C4-2B (cell line): Measurements from ENCODE around the gene SNTB2.

Experiments used
- ZFX ChIP-seq: fragments of 450-650 bp; IDR thresholded peaks from 2 replicates; pipeline ENCODE4 v1.6.1; 2017
- TF ChIP-seq, protein P1 (sequence below): fragments of 450-650 bp; conservative IDR thresholded peaks from 2 replicates; pipeline ENCODE4 v1.5.1; 2017; ENCODE audit warnings: mild to moderate bottlenecking

DNA sequence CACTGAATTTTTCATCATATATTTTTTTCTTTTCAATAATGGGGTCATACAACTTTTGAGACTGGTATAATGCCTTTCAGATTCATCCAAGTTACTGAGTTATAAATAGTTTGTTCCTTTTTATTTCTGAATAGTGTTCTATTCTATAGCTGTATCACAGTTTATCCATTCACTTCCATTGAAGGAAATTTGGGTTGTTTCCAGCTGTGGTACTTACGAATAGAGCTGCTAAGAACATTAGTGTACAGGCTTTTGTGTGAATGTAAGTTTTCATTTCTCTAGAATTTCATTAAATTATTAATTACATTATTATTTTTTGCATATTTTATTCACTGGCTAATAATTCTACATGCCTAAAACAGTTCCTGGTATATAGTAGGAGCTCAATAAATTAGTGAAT, 52.9 kb downstream of the SNTB2 start:
- TF ChIP-seq, protein P1, sequence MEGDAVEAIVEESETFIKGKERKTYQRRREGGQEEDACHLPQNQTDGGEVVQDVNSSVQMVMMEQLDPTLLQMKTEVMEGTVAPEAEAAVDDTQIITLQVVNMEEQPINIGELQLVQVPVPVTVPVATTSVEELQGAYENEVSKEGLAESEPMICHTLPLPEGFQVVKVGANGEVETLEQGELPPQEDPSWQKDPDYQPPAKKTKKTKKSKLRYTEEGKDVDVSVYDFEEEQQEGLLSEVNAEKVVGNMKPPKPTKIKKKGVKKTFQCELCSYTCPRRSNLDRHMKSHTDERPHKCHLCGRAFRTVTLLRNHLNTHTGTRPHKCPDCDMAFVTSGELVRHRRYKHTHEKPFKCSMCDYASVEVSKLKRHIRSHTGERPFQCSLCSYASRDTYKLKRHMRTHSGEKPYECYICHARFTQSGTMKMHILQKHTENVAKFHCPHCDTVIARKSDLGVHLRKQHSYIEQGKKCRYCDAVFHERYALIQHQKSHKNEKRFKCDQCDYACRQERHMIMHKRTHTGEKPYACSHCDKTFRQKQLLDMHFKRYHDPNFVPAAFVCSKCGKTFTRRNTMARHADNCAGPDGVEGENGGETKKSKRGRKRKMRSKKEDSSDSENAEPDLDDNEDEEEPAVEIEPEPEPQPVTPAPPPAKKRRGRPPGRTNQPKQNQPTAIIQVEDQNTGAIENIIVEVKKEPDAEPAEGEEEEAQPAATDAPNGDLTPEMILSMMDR, result no peak
- no peak for TF ChIP-seq ZFX
